GM13977 (cell line): ENCODE measurements around the gene CRYGN.

Experiments used
- DNase-seq: peaks from one replicate; pipeline ENCODE4 v3.0.0; 2012; ENCODE audit warnings: low spot score
- CTCF ChIP-seq: IDR thresholded peaks from 2 replicates; pipeline ENCODE4 v1.5.1; 2012; ENCODE audit warnings: mild to moderate bottlenecking, control low read depth; ENCODE audit not compliant: insufficient read depth; ENCODE audit errors: extremely low read depth, missing control alignments
- in situ Hi-C: fragments of 300-500 bp; cut with MboI; formaldehyde crosslinking; loops from one replicate; pipeline ENCODE4 v1.12.0; 2022; ENCODE audit warnings: low sequenced_read_pairs, low pct_unique_long_range_greater_than_20kb, mixed read lengths, inconsistent platforms; ENCODE audit not compliant: unreplicated experiment

Gene CRYGN

GRCh38 chr7:151435971-151436370, 4.0 kb downstream of the CRYGN start:
- in situ Hi-C loops: no loop called here
- no peak for DNase-seq
- no peak for TF ChIP-seq CTCF

- no peak for DNase-seq
- in situ Hi-C loops: no loop called here
- no peak for TF ChIP-seq CTCF
Measured at GRCh38 chr7:151435103-151435916, 4.6 kb downstream of the CRYGN start.

- TF ChIP-seq CTCF: no peak
- no peak for DNase-seq
- in situ Hi-C loops: no loop called here
Measured at GRCh38 chr7:151434549-151434948, 5.4 kb downstream of the CRYGN start.

GRCh38 chr7:151433721-151434400, 6.1 kb downstream of the CRYGN start:
- no peak for DNase-seq
- in situ Hi-C loops: no loop called here
- no peak for TF ChIP-seq CTCF

GRCh38 chr7:151432658-151433521, 7.1 kb downstream of the CRYGN start:
- peak; percentile 18 for TF ChIP-seq CTCF
- peak; percentile 86 for DNase-seq
- in situ Hi-C loops: no loop called here

- no peak for TF ChIP-seq CTCF
- no peak for DNase-seq
- in situ Hi-C loops: no loop called here
Measured at GRCh38 chr7:151431768-151432311, 8.1 kb downstream of the CRYGN start.
